Gastrocnemius medialis (tissue), 4 donors: ENCODE measurements around the gene PIEZO1. TPM values are rescaled to one million over a fixed set of nuclear protein-coding genes. Genes with fewer than 3 reads are reported as not detected.

Source experiments
- ATAC-seq, 2 donors: fragments of 150-250 bp; one replicate each; pipeline ENCODE4 v1.9.1; 2016
- DNase-seq, 2 donors: peaks; one replicate each; pipeline ENCODE4 v3.0.0-alpha.2; 2019
- H3K27ac ChIP-seq, 4 donors: fragments of 200-600 bp; sonication (generic); 1 replicate in 1 of 4; 2 replicates in 3 of 4; pipeline ENCODE4 v1.5.1; 2016 to 2018; ENCODE audit warnings: mild to moderate bottlenecking in 2 of 4, moderate library complexity in 1 of 4
- H3K27me3 ChIP-seq, 3 donors: fragments of 200-600 bp; sonication (generic) in 2 of 3; 1 replicate in 1 of 3; 2 replicates in 2 of 3; pipeline versions ENCODE4 v1.5.1 to v1.6.0; 2016 to 2019; ENCODE audit warnings: mild to moderate bottlenecking in 1 of 3, moderate library complexity in 1 of 3
- H3K36me3 ChIP-seq, 2 donors: fragments of 200-600 bp; sonication (generic) in 1 of 2; one replicate each; pipeline ENCODE4 v1.5.1; 2017 to 2018
- H3K4me1 ChIP-seq, 2 donors: fragments of 200-600 bp; sonication (generic) in 1 of 2; one replicate each; pipeline ENCODE4 v1.5.1; 2016 to 2017; ENCODE audit warnings: mild to moderate bottlenecking in 2 of 2
- H3K4me3 ChIP-seq, 4 donors: fragments of 200-600 bp; sonication (generic) in 3 of 4; 1 replicate in 1 of 4; 2 replicates in 3 of 4; pipeline ENCODE4 v1.5.1; 2016 to 2019; ENCODE audit warnings: mild to moderate bottlenecking in 2 of 4
- H3K9me3 ChIP-seq, 3 donors: fragments of 200-600 bp; sonication (generic) in 2 of 3; 1 replicate in 1 of 3; 2 replicates in 2 of 3; pipeline ENCODE4 v1.5.1; 2016 to 2019
- CTCF ChIP-seq, 5 experiments: fragments of 450-650 bp in 3 of 5; fragments of 200-600 bp in 2 of 5; sonication (generic) in 2 of 5; IDR thresholded peaks in 4 of 5; conservative IDR thresholded peaks in 1 of 5; 1 replicate in 4 of 5; 2 replicates in 1 of 5; pipeline ENCODE4 v1.5.1; 2016 to 2019; ENCODE audit warnings: antibody characterized with exemption in 5 of 5, mild to moderate bottlenecking in 3 of 5, moderate library complexity in 3 of 5
- POLR2A ChIP-seq, 2 donors: fragments of 450-650 bp; IDR thresholded peaks; one replicate each; pipeline ENCODE4 v1.6.1; 2017; ENCODE audit warnings: antibody characterized with exemption in 2 of 2, mild to moderate bottlenecking in 2 of 2, moderate library complexity in 2 of 2
- in situ Hi-C, 4 donors: fragments of 200-750 bp; cut with MboI; loops; one replicate each; pipeline versions ENCODE4 v1.15.0 to v1.8.0; 2017; ENCODE audit warnings: low sequenced_read_pairs in 4 of 4
- intact Hi-C: fragments of 100-400 bp; cut with DNase I; formaldehyde crosslinking; loops from one replicate; pipeline ENCODE4 v1.15.1; 2023; ENCODE audit warnings: low total_unique reads
- total RNA-seq, 4 donors: library from RNA; depleted of rRNA; stranded (reverse); fragments of >200 nt; gene quantifications; one replicate each; pipeline versions ENCODE4 v1.1.0 to v1.2.3, GENCODE V29; 2016

PIEZO1 gene
- total RNA-seq, 4 donors from 2014 or later, result 9.0 to 37.0 (median 16.5) TPM

GRCh38 chr16:88739977-88740726 is 44.9 kb downstream of the PIEZO1 start:
- no peak for DNase-seq
- in situ Hi-C loops (loop anchor here in 2 of 4 donors (25.0 kb wide), 1 partner anchor 472 kb away; the partner anchor contains the start of genes SLC22A31 (in 2 of the 2) and ZNF778 (in 2 of the 2)), intact Hi-C loops (no loop called here)
- no peak overlapping the region for H3K4me3 ChIP-seq
- TF ChIP-seq POLR2A (IDR thresholded peaks at IDR 0.05), result no peak
- no peak for TF ChIP-seq CTCF (IDR thresholded peaks at IDR 0.05 in 4 of 5, conservative IDR thresholded peaks at IDR 0.05 in 1 of 5)
- no peak overlapping the region for H3K27ac ChIP-seq
- no peak for ATAC-seq
- H3K9me3 ChIP-seq, result no peaks in the 10 kb centered on the region
- H3K27me3 ChIP-seq, result peaks cover 0 to 11% (median 0%) of the 10 kb centered on the region in 3 donors
- H3K4me1 ChIP-seq, result peaks cover 0 to 17% of the 10 kb centered on the region in 2 donors
- no peaks in the 10 kb centered on the region for H3K36me3 ChIP-seq

GRCh38 chr16:88739139-88739976 is 45.7 kb downstream of the PIEZO1 start:
- Histone ChIP-seq H3K4me3 (no peak overlapping the region), H3K27me3 (peaks cover 0 to 3% (median 0%) of the 10 kb centered on the region in 3 donors), H3K4me1 (peaks cover 0 to 13% of the 10 kb centered on the region in 2 donors), H3K9me3 (no peaks in the 10 kb centered on the region), H3K36me3 (no peaks in the 10 kb centered on the region), H3K27ac (no peak overlapping the region)
- in situ Hi-C loops (loop anchor here in 2 of 4 donors (25.0 kb wide), 1 partner anchor 473 kb away; the partner anchor contains the start of genes SLC22A31 (in 2 of the 2) and ZNF778 (in 2 of the 2)), intact Hi-C loops (no loop called here)
- TF ChIP-seq POLR2A (IDR thresholded peaks at IDR 0.05) (no peak), CTCF (IDR thresholded peaks at IDR 0.05 in 4 of 5, conservative IDR thresholded peaks at IDR 0.05 in 1 of 5) (no peak)
- no peak for ATAC-seq
- no peak for DNase-seq

GRCh38 chr16:88738151-88739084 is 46.6 kb downstream of the PIEZO1 start:
- Histone ChIP-seq H3K27ac (no peak overlapping the region), H3K27me3 (no peaks in the 10 kb centered on the region), H3K9me3 (no peaks in the 10 kb centered on the region), H3K4me1 (peaks cover 0 to 7% of the 10 kb centered on the region in 2 donors), H3K4me3 (no peak overlapping the region), H3K36me3 (no peaks in the 10 kb centered on the region)
- intact Hi-C loops (no loop called here), in situ Hi-C loops (loop anchor here in 2 of 4 donors (25.0 kb wide), 1 partner anchor 474 kb away; the partner anchor contains the start of genes SLC22A31 (in 2 of the 2) and ZNF778 (in 2 of the 2))
- no peak for DNase-seq
- no peak for ATAC-seq
- TF ChIP-seq CTCF (IDR thresholded peaks at IDR 0.05 in 4 of 5, conservative IDR thresholded peaks at IDR 0.05 in 1 of 5) (no peak), POLR2A (IDR thresholded peaks at IDR 0.05) (no peak)
